ENCODE measurements around the gene NR2C2. TPM values are rescaled to one million over a fixed set of nuclear protein-coding genes. Genes with fewer than 3 reads are reported as not detected.

The NR2C2 gene
- total and polyA plus RNA-seq, 2 of the 13 experiments (the other 11 are each of a cell fraction or from before 2014, with no cell fraction given): 7.8 to 11.8 TPM

- H3K4me2 ChIP-seq (ENCODE audit: low read depth, low read length): no peak overlapping the region
- WGBS (ENCODE audit: low lambda C conversion rate): 92% methylated on average over 13 of the region's 13 CpGs
- H4K20me1 ChIP-seq (ENCODE audit: insufficient read depth, low read length): no peaks in the 10 kb centered on the region
- FAIRE-seq (no peak), DNase-seq (ENCODE audit: low spot score) (no peak), ATAC-seq (no peak)
- no peaks in the 10 kb centered on the region for H3K79me2 ChIP-seq (ENCODE audit: insufficient read depth, low read length)
- in situ Hi-C loops (cut with HindIII; ENCODE audit: extremely low pct_ligation_motif_present, low pct_unique_long_range_greater_than_20kb): no loop called here
- H3K9me3 ChIP-seq (ENCODE audit: low read length): no peaks in the 10 kb centered on the region
- intact Hi-C loops (cut with micrococcal nuclease; ENCODE audit: unreplicated experiment): no loop called here
- no peak overlapping the region for H2AFZ ChIP-seq (ENCODE audit: low read length)
- H3K9ac ChIP-seq (ENCODE audit: insufficient read depth, low read depth, low read length): no peak overlapping the region
- POLR2A ChIA-PET: interaction anchor here (1.0 kb wide), 1 partner anchor 17 kb away, joined by 5 read pairs; the partner anchor contains the start of gene MRPS25
- no TSS peak for BruUV-seq (replicated peaks)
- H3K4me1 ChIP-seq (ENCODE audit: insufficient read depth, low read length): peaks cover 23% of the 10 kb centered on the region
- no peak overlapping the region for H3K4me3 ChIP-seq (replicated peaks in 1 of 3; ENCODE audit: insufficient read depth in 1 of 3, low read depth in 2 of 3, low read length in 3 of 3)
- no peaks in the 10 kb centered on the region for H3K27me3 ChIP-seq (ENCODE audit: control insufficient read depth in 1 of 2, insufficient read depth in 2 of 2, low read length in 2 of 2)
- CTCF ChIA-PET (ENCODE audit: low intra/inter-chr PET ratio, low total read pairs): no interaction called here
- no peak overlapping the region for H3K27ac ChIP-seq (ENCODE audit: extremely low read length, insufficient read depth, low read length)
- peaks cover 32 to 72% of the 10 kb centered on the region in 2 experiments for H3K36me3 ChIP-seq (replicated peaks in 1 of 2; ENCODE audit: control insufficient read depth in 1 of 2, insufficient read depth in 2 of 2, low read length in 2 of 2)
- no peak for TF ChIP-seq RNF2 (conservative IDR thresholded peaks at IDR 0.05; ENCODE audit: low read depth)
- peak; percentile 32; the same call in 1 of the 2 replicates for TF ChIP-seq CEBPB (IDR thresholded peaks at IDR 0.05; ENCODE audit: borderline replicate concordance, low read depth, low read length)
- TF ChIP-seq YY1 (IDR thresholded peaks at IDR 0.05; ENCODE audit: insufficient read depth, insufficient replicate concordance, low read depth, low read length): no peak
- no peak for TF ChIP-seq ZNF580 (CRISPR knock-in tag; IDR thresholded peaks at IDR 0.05; ENCODE audit: borderline replicate concordance, low read depth)
- TF ChIP-seq ATF2 (CRISPR knock-in tag; IDR thresholded peaks at IDR 0.05): no peak
- TF ChIP-seq ZNF414 (CRISPR knock-in tag; IDR thresholded peaks at IDR 0.05): no peak
- no peak for TF ChIP-seq NFKBIZ (CRISPR knock-in tag; IDR thresholded peaks at IDR 0.05)
- no peak for TF ChIP-seq ZBTB46 (CRISPR knock-in tag; IDR thresholded peaks at IDR 0.05; ENCODE audit: borderline replicate concordance)
These were observed 134.7 kb downstream of the NR2C2 start for GRCh38 chr3:15081960-15082664.
